Measurements from ENCODE around the gene HIRA. TPM values are rescaled to one million over a fixed set of nuclear protein-coding genes. Genes with fewer than 3 reads are reported as not detected.

Gene HIRA
- total and polyA plus RNA-seq, 2 experiments from 2014 or later, result 17.1 to 36.9 TPM

- peak overlapping the region; percentile 99 for H3K27ac ChIP-seq
- H3K36me3 ChIP-seq, result no peaks in the 10 kb centered on the region
- peak in 1 of 2 donors; percentile 12 for DNase-seq (ENCODE audit: low read depth in 1 of 2, low spot score in 1 of 2)
- H3K9me3 ChIP-seq (ENCODE audit: low read depth), result no peaks in the 10 kb centered on the region
- TF ChIP-seq, protein P1, sequence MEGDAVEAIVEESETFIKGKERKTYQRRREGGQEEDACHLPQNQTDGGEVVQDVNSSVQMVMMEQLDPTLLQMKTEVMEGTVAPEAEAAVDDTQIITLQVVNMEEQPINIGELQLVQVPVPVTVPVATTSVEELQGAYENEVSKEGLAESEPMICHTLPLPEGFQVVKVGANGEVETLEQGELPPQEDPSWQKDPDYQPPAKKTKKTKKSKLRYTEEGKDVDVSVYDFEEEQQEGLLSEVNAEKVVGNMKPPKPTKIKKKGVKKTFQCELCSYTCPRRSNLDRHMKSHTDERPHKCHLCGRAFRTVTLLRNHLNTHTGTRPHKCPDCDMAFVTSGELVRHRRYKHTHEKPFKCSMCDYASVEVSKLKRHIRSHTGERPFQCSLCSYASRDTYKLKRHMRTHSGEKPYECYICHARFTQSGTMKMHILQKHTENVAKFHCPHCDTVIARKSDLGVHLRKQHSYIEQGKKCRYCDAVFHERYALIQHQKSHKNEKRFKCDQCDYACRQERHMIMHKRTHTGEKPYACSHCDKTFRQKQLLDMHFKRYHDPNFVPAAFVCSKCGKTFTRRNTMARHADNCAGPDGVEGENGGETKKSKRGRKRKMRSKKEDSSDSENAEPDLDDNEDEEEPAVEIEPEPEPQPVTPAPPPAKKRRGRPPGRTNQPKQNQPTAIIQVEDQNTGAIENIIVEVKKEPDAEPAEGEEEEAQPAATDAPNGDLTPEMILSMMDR (IDR thresholded peaks at IDR 0.05; ENCODE audit: low read depth, low read length), result no peak
- H3K4me3 ChIP-seq, result no peak overlapping the region
- no peaks in the 10 kb centered on the region for H3K27me3 ChIP-seq
- peaks cover 43% of the 10 kb centered on the region for H3K4me1 ChIP-seq (ENCODE audit: low read depth)
Measured at GRCh38 chr22:19404676-19405075, 26.9 kb downstream of the HIRA start.

DNA sequence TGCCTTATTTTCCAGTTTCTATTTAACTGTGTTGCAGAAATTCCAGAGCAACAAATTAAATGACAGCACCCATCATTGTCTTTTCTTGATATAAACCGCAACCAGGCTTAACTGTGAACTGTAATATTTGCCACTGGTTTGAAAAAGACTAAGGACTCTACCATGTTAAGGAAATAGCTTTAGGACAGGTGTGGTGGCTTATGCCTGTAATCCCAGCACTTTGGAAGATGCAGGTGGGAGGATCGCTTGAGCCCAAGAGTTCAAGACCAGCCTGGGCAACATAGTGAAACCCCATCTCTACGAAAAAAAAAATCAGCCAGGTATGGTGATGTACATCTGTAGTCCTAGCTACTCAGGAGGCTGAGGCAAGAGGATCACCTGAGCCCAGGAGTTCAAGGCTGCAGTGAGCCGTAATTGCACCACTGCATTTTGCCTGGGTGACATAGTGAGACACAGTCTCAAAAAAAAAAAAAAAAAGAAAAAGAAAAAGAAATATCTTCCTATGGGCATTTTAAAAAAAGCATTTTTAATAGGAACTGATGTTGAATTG is 28.8 kb downstream of the HIRA start:
- Histone ChIP-seq H3K27me3 (no peaks in the 10 kb centered on the region), H3K27ac (no peak overlapping the region), H3K9me3 (ENCODE audit: low read depth) (no peaks in the 10 kb centered on the region), H3K36me3 (peaks cover under 1% of the 10 kb centered on the region), H3K4me1 (ENCODE audit: low read depth) (peaks cover 37% of the 10 kb centered on the region), H3K4me3 (no peak overlapping the region)
- TF ChIP-seq, protein P1 (IDR thresholded peaks at IDR 0.05; ENCODE audit: low read depth, low read length), result no peak
- DNase-seq (ENCODE audit: low read depth in 1 of 2, low spot score in 1 of 2), result no peak

GRCh38 chr22:19401483-19401882 is 30.1 kb downstream of the HIRA start:
- H3K4me3 ChIP-seq, result no peak overlapping the region
- peaks cover 39% of the 10 kb centered on the region for H3K4me1 ChIP-seq (ENCODE audit: low read depth)
- no peak for DNase-seq (ENCODE audit: low read depth in 1 of 2, low spot score in 1 of 2)
- H3K27ac ChIP-seq, result no peak overlapping the region
- peaks cover 6% of the 10 kb centered on the region for H3K36me3 ChIP-seq
- no peaks in the 10 kb centered on the region for H3K27me3 ChIP-seq
- TF ChIP-seq, protein P1 (IDR thresholded peaks at IDR 0.05; ENCODE audit: low read depth, low read length), result no peak
- H3K9me3 ChIP-seq (ENCODE audit: low read depth), result no peaks in the 10 kb centered on the region

GRCh38 chr22:19400881-19401280 is 30.7 kb downstream of the HIRA start:
- DNase-seq (ENCODE audit: low read depth in 1 of 2, low spot score in 1 of 2), result no peak
- Histone ChIP-seq H3K36me3 (peaks cover 8% of the 10 kb centered on the region), H3K27ac (no peak overlapping the region), H3K4me1 (ENCODE audit: low read depth) (peaks cover 34% of the 10 kb centered on the region), H3K4me3 (no peak overlapping the region), H3K27me3 (no peaks in the 10 kb centered on the region), H3K9me3 (ENCODE audit: low read depth) (no peaks in the 10 kb centered on the region)
- TF ChIP-seq, protein P1 (IDR thresholded peaks at IDR 0.05; ENCODE audit: low read depth, low read length), result no peak

GRCh38 chr22:19398652-19399051 is 32.9 kb downstream of the HIRA start:
- TF ChIP-seq, protein P1 (IDR thresholded peaks at IDR 0.05; ENCODE audit: low read depth, low read length), result no peak
- Histone ChIP-seq H3K27ac (peak overlapping the region; percentile 97), H3K4me3 (no peak overlapping the region), H3K9me3 (ENCODE audit: low read depth) (no peaks in the 10 kb centered on the region), H3K27me3 (no peaks in the 10 kb centered on the region), H3K36me3 (peaks cover 23% of the 10 kb centered on the region), H3K4me1 (ENCODE audit: low read depth) (peaks cover 19% of the 10 kb centered on the region)
- no peak for DNase-seq (ENCODE audit: low read depth in 1 of 2, low spot score in 1 of 2)

Data from cardiac muscle cell (in vitro differentiated cells and primary cell).